Measurements from ENCODE around the gene ZNF575. TPM values are rescaled to one million over a fixed set of nuclear protein-coding genes. Genes with fewer than 3 reads are reported as not detected.

The ZNF575 gene
- 0.32 and 0.35 TPM in 2 replicates for total RNA-seq (2014; rRNA removed; shearing (Covaris generic))
- polyA plus RNA-seq (2014; cell fraction: nucleus; rRNA removed), result not detected in 2 replicates

DNA sequence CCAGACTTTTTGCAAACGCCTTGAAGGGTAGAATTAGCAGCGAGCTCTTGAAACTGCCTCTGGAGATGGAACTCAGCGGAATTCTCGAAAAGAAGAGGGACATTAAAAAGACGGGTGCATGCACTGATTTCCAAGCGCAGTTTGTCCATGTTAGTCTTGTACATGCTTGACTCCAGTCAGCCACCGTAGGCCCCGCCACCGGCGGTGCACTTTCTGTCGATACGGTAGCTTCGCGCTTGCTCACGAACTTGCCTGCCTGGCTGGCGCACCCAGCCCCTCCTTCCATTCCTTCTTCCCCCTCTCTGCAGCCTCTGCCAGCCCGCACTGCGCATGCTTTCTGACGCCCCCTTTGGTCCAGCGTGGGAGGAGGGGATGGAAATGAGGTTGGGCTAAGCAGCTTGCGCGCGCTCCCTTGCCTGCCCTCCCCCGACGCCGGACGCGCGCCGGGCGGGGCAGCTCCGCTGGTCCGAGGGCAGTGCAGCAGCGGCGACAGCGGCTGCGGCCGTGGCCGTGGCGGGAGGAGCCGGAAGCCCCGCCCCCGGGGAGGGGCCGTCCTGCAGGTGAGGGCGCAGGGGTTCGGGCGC lies at the start of gene ZNF575:
TSS of gene ZNF575 (plus strand) at position 227 of the 584 bp plus-strand sequence. CDS start 1,235 bp downstream, outside the sequence.
- peak; percentile 79 for DNase-seq (ENCODE audit: extremely low read depth, low read depth)

DNA sequence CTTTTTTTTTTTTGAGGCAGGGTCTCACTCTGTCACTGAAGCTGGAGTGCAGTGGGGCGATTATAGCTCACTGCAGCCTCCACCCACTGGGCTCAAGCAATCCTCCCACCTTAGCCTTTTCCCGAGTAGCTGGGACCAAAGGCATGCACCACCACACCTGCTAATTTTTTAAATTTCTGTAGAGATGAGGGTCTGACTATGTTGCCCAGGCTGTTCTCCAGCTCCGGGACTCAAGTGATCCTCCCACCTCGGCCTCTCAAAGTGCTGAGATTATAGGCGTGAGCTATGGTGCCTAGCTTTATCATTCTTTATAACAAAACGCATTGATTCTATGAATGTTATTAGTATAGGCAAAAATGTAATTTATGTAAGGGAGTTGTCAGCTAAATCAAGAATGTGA lies 49.7 kb upstream of the ZNF575 start:
- DNase-seq (ENCODE audit: extremely low read depth, low read depth), result no peak

- DNase-seq (ENCODE audit: extremely low read depth, low read depth), result no peak
Measured at GRCh38 chr19:43485951-43486350, 47.0 kb upstream of the ZNF575 start.

- no peak for DNase-seq (ENCODE audit: extremely low read depth, low read depth)
Measured at GRCh38 chr19:43486412-43486811, 46.6 kb upstream of the ZNF575 start.

GRCh38 chr19:43488179-43488578 lies 44.8 kb upstream of the ZNF575 start:
- DNase-seq (ENCODE audit: extremely low read depth, low read depth), result no peak

DNA sequence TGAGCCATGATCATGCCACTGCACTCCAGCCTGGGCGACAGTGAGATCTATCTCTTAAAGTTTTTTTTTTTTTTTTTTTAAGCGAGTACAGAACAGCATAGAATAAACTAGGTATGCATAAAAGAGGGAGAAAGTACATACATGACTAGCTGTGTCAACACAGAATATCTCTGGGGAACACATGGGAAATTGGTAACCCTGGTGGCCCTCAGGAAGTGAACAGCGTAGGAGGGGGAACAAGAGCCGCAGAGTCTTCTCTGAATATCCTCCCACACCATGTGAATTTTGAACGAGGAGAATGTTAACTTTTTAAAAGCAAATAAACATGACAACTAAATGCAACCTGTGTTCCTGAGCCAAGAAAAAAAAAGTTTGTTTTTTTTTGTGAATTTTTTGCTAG lies 43.7 kb upstream of the ZNF575 start:
- no peak for DNase-seq (ENCODE audit: extremely low read depth, low read depth)

GRCh38 chr19:43489979-43490599 lies 42.9 kb upstream of the ZNF575 start:
- DNase-seq (ENCODE audit: extremely low read depth, low read depth), result no peak

- DNase-seq (ENCODE audit: extremely low read depth, low read depth), result no peak
Measured at GRCh38 chr19:43490759-43491158, 42.2 kb upstream of the ZNF575 start.

- DNase-seq (ENCODE audit: extremely low read depth, low read depth), result no peak
Measured at GRCh38 chr19:43495082-43495481, 37.9 kb upstream of the ZNF575 start.

GRCh38 chr19:43496960-43497359 lies 36.0 kb upstream of the ZNF575 start:
- no peak for DNase-seq (ENCODE audit: extremely low read depth, low read depth)

- DNase-seq (ENCODE audit: extremely low read depth, low read depth), result no peak
Measured at GRCh38 chr19:43498233-43498842, 34.6 kb upstream of the ZNF575 start.

DNA sequence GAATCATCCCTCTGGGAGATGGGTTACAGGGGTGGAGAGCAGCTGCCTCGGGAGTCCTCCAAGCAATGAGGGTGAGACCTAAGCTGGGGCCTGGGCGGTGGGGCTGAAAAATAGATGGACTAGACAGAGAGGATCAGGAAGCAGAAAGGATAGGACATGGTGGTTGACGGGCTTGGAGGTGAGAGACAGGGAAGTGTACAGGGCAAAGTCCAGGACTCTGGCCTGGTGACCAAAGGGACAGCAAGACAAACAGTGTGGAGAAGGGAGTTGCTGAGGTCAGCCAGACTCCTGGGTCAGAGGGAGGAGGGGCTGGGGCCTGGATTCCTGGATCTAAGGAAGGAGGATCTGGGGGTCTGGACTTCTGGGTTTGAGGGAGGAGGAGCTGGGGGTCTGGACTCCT lies 33.9 kb upstream of the ZNF575 start:
- no peak for DNase-seq (ENCODE audit: extremely low read depth, low read depth)

GRCh38 chr19:43501661-43502418 lies 31.1 kb upstream of the ZNF575 start:
- no peak for DNase-seq (ENCODE audit: extremely low read depth, low read depth)

- no peak for DNase-seq (ENCODE audit: extremely low read depth, low read depth)
Measured at GRCh38 chr19:43502419-43502976, 30.5 kb upstream of the ZNF575 start.

DNA sequence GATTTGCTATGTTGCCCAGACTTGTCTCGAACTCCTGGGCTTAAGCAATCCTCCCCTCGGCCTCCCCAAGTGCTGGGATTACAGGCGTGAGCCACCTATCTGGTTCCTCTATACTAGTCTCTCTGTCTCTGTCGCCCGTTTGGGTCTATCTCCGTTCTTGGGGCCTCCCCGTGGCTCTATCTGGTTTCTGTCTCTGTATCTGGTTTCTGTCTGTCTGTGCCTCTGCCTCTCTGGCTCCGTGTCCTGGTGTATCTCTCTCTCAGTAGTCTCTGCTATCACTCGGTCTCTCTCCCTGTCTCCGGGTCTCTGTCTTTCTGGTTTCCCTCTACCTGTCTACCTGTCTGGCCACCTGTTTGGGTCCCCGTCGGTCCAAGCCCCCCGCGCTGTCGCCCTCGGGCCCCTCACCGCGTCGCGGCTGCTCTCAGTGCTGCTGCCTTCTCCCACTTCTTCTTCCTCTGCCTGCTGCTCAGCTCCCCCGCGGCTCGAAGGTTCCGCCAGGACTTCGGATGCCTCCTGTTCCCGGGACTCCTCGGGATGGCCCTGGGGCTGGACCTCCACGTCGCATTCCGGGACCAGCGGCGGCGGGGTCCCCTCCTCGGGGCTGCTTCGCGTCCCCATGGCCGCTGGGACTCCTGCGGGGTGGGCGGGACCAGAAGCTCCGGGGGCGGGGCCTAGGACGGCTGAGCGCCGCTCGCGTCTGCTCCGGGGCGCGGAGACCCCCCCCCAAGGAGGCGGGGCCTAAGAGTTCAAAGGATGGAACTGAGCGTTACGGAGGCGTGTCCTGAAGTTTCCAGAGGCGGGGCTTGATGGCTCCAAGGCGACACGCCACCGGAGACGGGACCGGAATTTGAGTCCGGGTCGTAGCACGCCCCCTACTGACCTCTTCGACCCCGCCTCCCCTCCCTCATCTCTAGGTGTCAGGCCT lies 29.2 kb upstream of the ZNF575 start:
- peak; percentile 87 for DNase-seq (ENCODE audit: extremely low read depth, low read depth)

DNA sequence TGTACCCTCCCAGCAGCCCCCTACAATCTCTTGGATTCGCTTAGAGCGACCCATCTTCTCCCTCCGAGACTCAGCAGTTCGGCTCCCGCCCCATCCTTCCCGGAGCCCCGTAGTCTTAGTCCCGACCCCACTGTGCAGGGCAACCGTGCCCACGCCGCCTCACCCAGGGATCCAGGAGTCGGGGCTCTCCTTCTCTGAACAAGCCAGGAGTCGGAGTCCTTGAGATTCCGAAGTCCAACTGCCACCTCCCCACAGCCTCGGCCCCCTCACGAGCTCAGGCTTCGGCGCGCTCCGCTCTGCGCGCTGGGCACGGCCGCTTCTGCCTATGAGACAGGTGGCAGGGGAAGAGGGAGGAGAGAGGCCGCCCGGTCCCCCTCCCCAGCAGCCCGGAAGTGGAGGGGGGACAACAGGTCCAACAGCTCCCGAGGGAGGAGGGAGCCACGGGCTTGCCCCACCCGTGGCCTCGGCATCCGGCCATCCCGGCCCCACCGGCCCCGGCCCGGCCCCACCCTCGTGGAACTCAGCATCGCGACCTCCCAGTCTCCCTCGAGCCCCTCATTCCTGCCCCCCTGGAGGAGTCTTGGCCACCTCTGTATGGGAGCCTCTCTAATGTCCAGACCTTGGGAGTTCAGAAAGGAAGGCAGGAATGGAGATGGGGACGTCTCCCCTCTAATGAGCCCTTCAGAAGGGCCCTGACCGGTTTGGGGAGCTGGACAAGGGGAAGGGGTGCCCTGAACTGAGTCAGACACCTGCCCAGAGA lies 28.4 kb upstream of the ZNF575 start, which contains the start of gene PHLDB3:
TSS of gene PHLDB3 (minus strand) at position 321 of the 760 bp plus-strand sequence. CDS start 628 bp downstream, outside the sequence.
- no peak for DNase-seq (ENCODE audit: extremely low read depth, low read depth)

DNA sequence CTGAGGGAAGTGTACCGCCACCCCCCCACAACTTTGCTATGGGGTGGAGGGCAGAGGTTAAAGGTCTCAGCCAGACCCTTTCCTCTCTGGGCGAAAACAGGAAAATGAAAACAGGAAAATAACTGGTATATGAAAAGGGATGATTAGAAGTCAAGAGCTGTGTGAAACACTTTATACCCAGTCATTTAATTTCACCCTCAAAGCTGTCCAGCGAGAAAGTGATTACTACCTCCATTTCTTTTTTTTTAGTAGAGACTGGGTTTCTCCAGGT lies 27.9 kb upstream of the ZNF575 start:
- no peak for DNase-seq (ENCODE audit: extremely low read depth, low read depth)

- DNase-seq (ENCODE audit: extremely low read depth, low read depth), result no peak
Measured at GRCh38 chr19:43505941-43506340, 27.0 kb upstream of the ZNF575 start.

GRCh38 chr19:43506629-43507028 lies 26.4 kb upstream of the ZNF575 start:
- no peak for DNase-seq (ENCODE audit: extremely low read depth, low read depth)
